Naive thymus-derived CD8-positive, alpha-beta T cell (primary cell): ENCODE measurements around the gene WBP1L. TPM values are rescaled to one million over a fixed set of nuclear protein-coding genes. Genes with fewer than 3 reads are reported as not detected.
"Not testable (repeated sequence)": the region's sequence is repeated elsewhere in the genome, so short reads cannot be mapped to it uniquely, and the experiment has no call there.

Experiments
- ATAC-seq, 2 donors: fragments of 150-1000 bp; cut with Tn5 transposase in 1 of 2; sonication (Bioruptor Pico), chemical (Tn5 transposase) in 1 of 2; 1 replicate in 1 of 2; 2 replicates in 1 of 2; pipeline ENCODE4 v1.10.0; 2021; ENCODE audit warnings: mild to moderate bottlenecking in 2 of 2, moderate library complexity in 2 of 2
- POLR2A ChIA-PET: fragments of 350-600 bp; sonication (Branson Sonifier 250); formaldehyde crosslinking; loops from one replicate; lab custom pipeline; 2021; ENCODE audit warnings: antibody characterized with exemption; lab: Charles Lee
- DNase-seq, 10 donors: peaks; one replicate each; pipeline versions ENCODE4 v3.0.0 to v3.0.0-alpha.2; 2020 to 2022
- H3K27ac Mint-ChIP-seq, 10 donors: one replicate each; pipeline ENCODE4 v1.8.0; 2020 to 2022; ENCODE audit warnings: mild to moderate bottlenecking in 10 of 10, mixed read lengths in 10 of 10, moderate library complexity in 4 of 10, inconsistent platforms in 1 of 10
- H3K27me3 Mint-ChIP-seq, 5 donors: one replicate each; pipeline ENCODE4 v1.8.0; 2021 to 2022; ENCODE audit warnings: mixed read lengths in 5 of 5
- H3K36me3 Mint-ChIP-seq, 3 donors: one replicate each; pipeline ENCODE4 v1.8.0; 2020 to 2022; ENCODE audit warnings: mixed read lengths in 3 of 3, mild to moderate bottlenecking in 2 of 3, inconsistent platforms in 1 of 3
- H3K4me1 Mint-ChIP-seq, 4 donors: one replicate each; pipeline ENCODE4 v1.8.0; 2021 to 2022; ENCODE audit warnings: mixed read lengths in 4 of 4
- H3K4me3 Mint-ChIP-seq, 10 donors: one replicate each; pipeline ENCODE4 v1.8.0; 2020 to 2022; ENCODE audit warnings: mild to moderate bottlenecking in 10 of 10, mixed read lengths in 10 of 10, moderate library complexity in 6 of 10, inconsistent platforms in 1 of 10
- H3K9me3 Mint-ChIP-seq, 9 donors: one replicate each; pipeline ENCODE4 v1.8.0; 2020 to 2022; ENCODE audit warnings: mixed read lengths in 9 of 9, mild to moderate bottlenecking in 3 of 9, inconsistent platforms in 1 of 9, moderate library complexity in 1 of 9
- polyA plus RNA-seq, 3 donors: library from polyadenylated mRNA; unstranded; fragments of 300-500 nt; fragmentation: Illumina TruSeq; gene quantifications; one replicate each; pipeline ENCODE4 v1.2.3, GENCODE V29; 2021
- total RNA-seq, 8 experiments: library from RNA in 2 of 8; stranded (reverse) in 2 of 8; gene quantifications; one replicate each; pipeline ENCODE4 v1.2.3 and lab custom pipeline; 2021 to 2026

The WBP1L gene
- total and polyA plus RNA-seq, 5 experiments from 2014 or later, result 22.6 to 35.6 (median 28.2) TPM

DNA sequence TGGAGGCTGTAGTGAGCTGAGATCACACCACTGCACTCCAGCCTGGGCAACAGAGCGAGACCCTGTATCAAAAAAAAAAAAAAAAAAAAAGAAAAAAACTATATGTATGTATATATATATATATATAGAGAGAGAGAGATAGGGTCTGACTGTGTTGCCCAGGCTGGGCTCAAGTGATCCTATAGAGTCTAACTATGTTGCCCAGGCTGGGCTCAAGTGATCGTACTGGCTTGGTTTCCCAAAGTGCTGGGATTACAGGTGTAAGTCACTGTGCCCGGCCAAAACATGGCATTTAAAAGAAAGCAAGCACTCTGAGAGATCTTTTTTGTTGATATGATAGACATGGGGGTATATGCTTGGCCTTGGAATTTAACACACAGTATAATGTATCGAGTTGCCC lies 73.4 kb downstream of the WBP1L start:
- no peak overlapping the region for H3K4me3 Mint-ChIP-seq
- H3K36me3 Mint-ChIP-seq, result peaks cover 0 to 40% (median 3%) of the 10 kb centered on the region in 3 donors
- no peaks in the 10 kb centered on the region for H3K9me3 Mint-ChIP-seq
- peaks cover 7 to 34% (median 12%) of the 10 kb centered on the region in 4 donors for H3K4me1 Mint-ChIP-seq
- ATAC-seq, result no peak
- POLR2A ChIA-PET, result interaction anchor here (0.7 kb wide), 1 partner anchor 8 kb away, joined by 4 read pairs; no protein-coding TSS in a partner anchor
- peak overlapping the region in 1 of 10 donors; percentile 9 for H3K27ac Mint-ChIP-seq
- no peaks in the 10 kb centered on the region for H3K27me3 Mint-ChIP-seq
- no peak for DNase-seq

DNA sequence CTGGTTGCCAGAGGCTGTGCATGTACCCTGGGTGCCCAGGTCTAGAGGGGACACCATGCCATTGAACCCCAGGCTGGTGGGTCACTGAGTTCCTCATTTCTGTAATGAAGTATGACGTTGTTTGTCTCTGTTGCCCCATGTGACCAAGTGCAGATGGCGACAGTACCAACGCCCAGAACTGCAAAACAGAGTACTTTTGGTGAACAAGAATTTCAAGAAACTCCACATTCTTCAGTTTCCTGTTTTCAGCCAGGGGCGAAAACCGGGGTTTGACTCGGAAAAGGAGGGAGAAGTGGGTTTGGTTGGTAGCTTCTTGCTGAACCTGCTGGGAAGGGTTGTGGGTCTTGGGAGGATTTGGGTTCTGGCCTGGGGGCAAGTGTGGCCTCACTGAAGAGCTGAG lies 75.3 kb downstream of the WBP1L start:
- Mint-ChIP-seq H3K27me3 (no peaks in the 10 kb centered on the region), H3K4me1 (peaks cover 0 to 18% (median 4%) of the 10 kb centered on the region in 4 donors), H3K9me3 (no peaks in the 10 kb centered on the region), H3K36me3 (peaks cover 0 to 22% (median 0%) of the 10 kb centered on the region in 3 donors), H3K27ac (peak overlapping the region in 2 of 10 donors; percentile 19 to 21), H3K4me3 (no peak overlapping the region)
- no peak for DNase-seq
- POLR2A ChIA-PET, result interaction anchor here (0.7 kb wide), 1 partner anchor 600 kb away, joined by 3 read pairs; no protein-coding TSS in a partner anchor
- no peak for ATAC-seq

DNA sequence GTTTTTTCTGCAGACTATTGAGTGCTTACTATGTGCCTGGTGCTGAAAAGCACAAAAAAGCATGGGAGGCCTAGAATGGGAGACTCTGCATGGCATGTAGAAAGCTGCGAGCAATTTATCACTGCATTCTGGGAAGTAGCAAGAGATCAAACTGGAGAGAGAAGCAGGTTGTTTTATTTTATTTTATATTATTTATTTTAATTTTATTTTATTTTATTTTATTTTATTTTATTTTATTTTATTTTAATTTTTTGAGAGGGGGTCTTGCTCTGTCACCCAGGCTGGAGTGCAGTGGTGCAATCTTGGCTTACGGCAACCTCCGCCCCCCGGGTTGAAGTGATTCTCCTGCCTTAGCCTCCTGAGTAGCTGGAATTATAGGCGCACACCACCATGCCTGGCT lies 76.3 kb downstream of the WBP1L start:
- peaks cover 0 to 12% (median 0%) of the 10 kb centered on the region in 3 donors for H3K36me3 Mint-ChIP-seq
- peak overlapping the region in 1 of 10 donors; percentile 81 for H3K27ac Mint-ChIP-seq
- H3K9me3 Mint-ChIP-seq, POLR2A ChIA-PET, H3K4me3 Mint-ChIP-seq, ATAC-seq, DNase-seq, H3K27me3 Mint-ChIP-seq: not testable (repeated sequence)
- H3K4me1 Mint-ChIP-seq, result peaks cover 0 to 14% (median 4%) of the 10 kb centered on the region in 4 donors

DNA sequence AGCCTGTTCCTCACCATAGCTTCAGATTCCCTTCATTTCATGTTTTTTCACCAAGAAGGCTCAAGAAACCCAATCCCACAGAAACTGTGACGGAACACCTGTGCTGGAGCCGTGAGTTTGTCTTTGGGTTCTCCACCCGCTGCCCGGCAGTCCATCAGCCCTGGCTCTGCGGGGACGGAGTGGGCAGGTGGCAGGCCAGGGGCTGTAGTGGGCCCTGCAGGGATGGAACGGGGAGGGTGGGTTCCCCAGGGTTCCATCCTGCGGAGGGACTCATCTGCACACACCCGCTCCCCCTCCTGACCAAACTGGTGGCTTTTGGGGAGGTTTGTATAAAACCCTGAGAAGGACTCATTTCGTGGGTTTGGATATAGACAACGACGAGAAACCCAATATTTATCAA lies 78.5 kb downstream of the WBP1L start:
- DNase-seq (no peak), ATAC-seq (no peak)
- peaks cover 0 to 7% (median 2%) of the 10 kb centered on the region in 4 donors for H3K4me1 Mint-ChIP-seq
- no peaks in the 10 kb centered on the region for H3K9me3 Mint-ChIP-seq
- H3K36me3 Mint-ChIP-seq, result no peaks in the 10 kb centered on the region
- no peaks in the 10 kb centered on the region for H3K27me3 Mint-ChIP-seq
- no peak overlapping the region for H3K4me3 Mint-ChIP-seq
- POLR2A ChIA-PET, result no interaction called here
- H3K27ac Mint-ChIP-seq, result peak overlapping the region in 1 of 10 donors; percentile 8

DNA sequence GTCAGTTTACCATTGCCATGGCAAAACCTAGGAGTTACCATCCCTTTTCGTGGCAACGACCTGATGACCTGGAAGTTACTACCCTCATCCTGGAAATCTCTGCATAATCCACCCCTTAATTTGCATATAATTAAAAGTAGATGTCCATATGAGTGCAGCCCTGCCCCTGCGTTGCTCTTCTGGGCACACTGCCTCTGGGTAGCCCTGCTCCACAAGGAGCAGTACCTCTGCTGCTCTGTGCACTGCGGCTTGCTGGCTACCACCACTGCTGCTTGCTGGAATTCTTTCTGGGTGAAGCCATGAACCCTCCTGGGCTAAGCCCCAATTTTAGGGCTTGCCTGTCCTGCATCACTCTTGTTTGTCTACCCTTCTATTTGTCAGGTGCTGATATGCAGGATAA lies 80.9 kb downstream of the WBP1L start:
- peaks cover 0 to 3% (median 0%) of the 10 kb centered on the region in 4 donors for H3K4me1 Mint-ChIP-seq
- no peaks in the 10 kb centered on the region for H3K27me3 Mint-ChIP-seq
- H3K9me3 Mint-ChIP-seq, result no peaks in the 10 kb centered on the region
- DNase-seq, result no peak
- ATAC-seq, result no peak
- H3K4me3 Mint-ChIP-seq, result no peak overlapping the region
- no peaks in the 10 kb centered on the region for H3K36me3 Mint-ChIP-seq
- H3K27ac Mint-ChIP-seq, result no peak overlapping the region
- POLR2A ChIA-PET, result no interaction called here

DNA sequence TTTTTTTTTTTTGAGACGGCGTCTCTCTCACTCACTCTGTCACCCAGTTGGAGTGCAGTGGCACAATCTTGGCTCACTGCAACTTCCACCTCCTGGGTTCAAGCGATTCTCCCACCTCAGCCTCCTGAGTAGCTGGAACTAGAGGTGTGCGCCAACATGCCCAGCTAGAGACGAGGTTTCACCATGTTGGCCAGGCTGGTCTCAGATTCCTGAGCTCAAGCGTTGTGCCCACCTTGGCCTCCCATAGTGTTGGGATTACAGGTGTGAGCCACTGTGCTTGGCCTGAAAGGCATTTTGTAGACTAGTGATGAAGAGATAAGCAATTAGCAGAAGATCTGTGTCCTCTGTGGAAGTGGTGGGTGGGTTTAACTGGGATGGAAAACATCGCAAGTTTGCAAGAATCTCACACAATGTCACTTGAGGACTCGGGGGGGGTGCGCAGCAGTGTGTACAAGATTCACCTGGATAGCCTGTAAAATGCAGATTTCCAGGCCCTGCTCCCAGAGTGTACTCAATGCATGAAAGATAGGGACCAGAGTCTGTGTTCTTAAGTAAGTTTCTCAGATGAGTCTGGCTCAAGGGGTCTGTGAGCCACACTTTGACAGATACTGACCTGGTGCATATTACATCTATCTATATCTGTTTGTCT lies 82.5 kb downstream of the WBP1L start:
- ATAC-seq, result no peak
- POLR2A ChIA-PET, result no interaction called here
- no peaks in the 10 kb centered on the region for H3K27me3 Mint-ChIP-seq
- H3K27ac Mint-ChIP-seq, result no peak overlapping the region
- no peaks in the 10 kb centered on the region for H3K4me1 Mint-ChIP-seq
- H3K4me3 Mint-ChIP-seq, result no peak overlapping the region
- no peaks in the 10 kb centered on the region for H3K9me3 Mint-ChIP-seq
- no peak for DNase-seq
- no peaks in the 10 kb centered on the region for H3K36me3 Mint-ChIP-seq

DNA sequence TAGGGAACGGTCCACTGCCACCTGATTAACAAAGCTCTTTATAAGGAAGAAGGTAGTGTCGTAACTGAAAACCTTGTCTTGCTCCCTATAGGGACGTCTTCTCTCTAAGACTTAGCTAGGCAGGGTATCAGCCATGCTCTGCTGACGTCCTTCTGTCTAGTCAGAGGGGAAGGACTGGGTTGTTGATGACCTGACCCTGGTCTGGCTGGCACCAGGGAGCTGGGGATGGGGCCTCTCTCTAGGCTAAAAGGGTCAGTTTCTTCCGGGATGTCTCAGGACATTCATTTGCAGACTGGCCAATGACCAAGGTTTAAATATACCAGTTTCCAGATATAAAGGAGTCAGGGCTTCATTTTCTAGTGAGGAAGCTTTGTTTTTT lies 83.8 kb downstream of the WBP1L start:
- ATAC-seq (no peak), DNase-seq (no peak)
- no peaks in the 10 kb centered on the region for H3K36me3 Mint-ChIP-seq
- H3K4me1 Mint-ChIP-seq, result no peaks in the 10 kb centered on the region
- POLR2A ChIA-PET, result no interaction called here
- H3K9me3 Mint-ChIP-seq, result no peaks in the 10 kb centered on the region
- no peaks in the 10 kb centered on the region for H3K27me3 Mint-ChIP-seq
- no peak overlapping the region for H3K27ac Mint-ChIP-seq
- H3K4me3 Mint-ChIP-seq, result no peak overlapping the region

DNA sequence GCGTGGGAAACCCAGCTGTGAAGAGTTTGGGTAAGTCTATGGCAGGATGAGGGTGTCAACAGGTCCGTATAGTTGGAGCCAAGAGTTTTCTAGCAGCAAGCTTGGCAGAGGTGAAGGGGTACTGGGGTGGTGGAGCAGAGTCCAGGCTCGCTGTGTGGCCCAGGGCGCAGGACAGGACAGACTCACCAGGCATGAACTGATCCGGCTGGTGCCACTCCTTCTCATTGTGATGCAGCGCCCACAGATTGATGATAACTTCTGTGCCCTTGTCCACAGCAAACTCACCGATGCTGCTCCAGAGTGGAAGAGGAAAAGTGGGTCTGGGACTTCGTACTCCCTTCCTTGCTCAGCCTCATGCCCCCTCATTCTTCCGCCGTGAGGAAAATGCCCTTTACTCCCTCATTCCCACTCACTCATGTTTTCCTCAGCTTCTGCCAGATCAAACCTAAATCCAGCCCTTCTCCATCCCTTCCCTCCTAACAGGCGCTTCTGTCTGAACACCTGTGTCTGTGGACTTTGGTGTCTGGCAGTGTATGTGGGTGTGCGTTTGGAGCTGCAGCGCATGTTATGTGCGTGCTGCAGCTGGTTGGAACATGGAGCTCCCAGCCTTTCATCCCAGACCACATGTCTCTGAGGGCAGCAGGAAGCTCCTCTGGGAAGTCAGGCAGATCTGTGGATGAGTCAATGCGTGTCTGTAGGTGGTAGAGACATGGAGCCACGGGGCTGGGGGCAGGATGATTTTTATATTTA lies 87.7 kb downstream of the WBP1L start:
- Mint-ChIP-seq H3K4me3 (no peak overlapping the region), H3K36me3 (no peaks in the 10 kb centered on the region), H3K27me3 (peaks cover 0 to 4% (median 0%) of the 10 kb centered on the region in 5 donors), H3K9me3 (no peaks in the 10 kb centered on the region), H3K27ac (no peak overlapping the region), H3K4me1 (peaks cover 0 to 7% (median under 1%) of the 10 kb centered on the region in 4 donors)
- ATAC-seq, result no peak
- POLR2A ChIA-PET, result no interaction called here
- no peak for DNase-seq

DNA sequence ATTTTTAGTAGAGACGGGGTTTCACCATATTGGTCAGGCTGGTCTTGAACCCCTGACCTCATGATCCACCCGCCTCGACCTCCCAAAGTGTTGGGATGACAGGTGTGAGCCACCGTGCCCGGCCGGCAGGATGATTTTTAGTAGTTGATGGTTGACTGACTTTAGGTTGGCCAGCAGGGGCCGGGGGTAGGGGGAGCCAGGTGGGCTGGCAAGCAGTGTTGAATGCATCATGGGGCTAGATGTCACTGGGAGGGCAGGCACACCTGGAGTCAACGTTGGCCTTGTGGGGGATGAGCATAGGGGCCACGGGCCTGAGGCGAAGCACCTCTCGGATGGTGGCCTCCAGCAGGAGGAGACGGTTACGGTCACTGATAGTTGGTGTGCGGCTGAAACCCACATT lies 88.5 kb downstream of the WBP1L start:
- Mint-ChIP-seq H3K27ac (peak overlapping the region in 1 of 10 donors; percentile 19), H3K4me3 (no peak overlapping the region), H3K27me3 (peaks cover 0 to 4% (median 2%) of the 10 kb centered on the region in 5 donors), H3K36me3 (no peaks in the 10 kb centered on the region), H3K9me3 (peaks cover 0 to 2% (median 0%) of the 10 kb centered on the region in 9 donors), H3K4me1 (peaks cover 0 to 7% (median under 1%) of the 10 kb centered on the region in 4 donors)
- DNase-seq (no peak), ATAC-seq (no peak)
- POLR2A ChIA-PET, result no interaction called here

DNA sequence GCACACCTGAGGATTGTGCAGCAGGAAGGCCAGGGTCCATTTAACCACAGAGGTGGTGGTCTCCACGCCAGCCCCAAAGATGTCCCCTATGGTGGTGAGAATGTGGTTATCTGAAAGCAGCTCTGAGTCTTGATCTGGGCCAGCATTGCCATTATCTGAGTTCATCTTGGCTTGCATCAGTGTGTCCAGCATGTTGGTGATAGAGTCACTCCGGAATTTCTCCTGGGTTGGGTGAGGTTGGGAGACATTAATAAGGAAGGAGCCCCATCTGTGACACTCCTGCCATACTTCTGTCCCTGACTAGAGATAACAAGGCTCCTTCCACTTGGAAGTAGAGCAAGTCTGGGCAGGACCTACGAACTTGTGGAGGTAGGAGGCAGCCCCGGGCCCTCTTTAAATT lies 89.2 kb downstream of the WBP1L start:
- no peak overlapping the region for H3K27ac Mint-ChIP-seq
- POLR2A ChIA-PET, result interaction anchor here (0.5 kb wide), 1 partner anchor 447 kb away, joined by 3 read pairs; no protein-coding TSS in a partner anchor
- no peak for ATAC-seq

DNA sequence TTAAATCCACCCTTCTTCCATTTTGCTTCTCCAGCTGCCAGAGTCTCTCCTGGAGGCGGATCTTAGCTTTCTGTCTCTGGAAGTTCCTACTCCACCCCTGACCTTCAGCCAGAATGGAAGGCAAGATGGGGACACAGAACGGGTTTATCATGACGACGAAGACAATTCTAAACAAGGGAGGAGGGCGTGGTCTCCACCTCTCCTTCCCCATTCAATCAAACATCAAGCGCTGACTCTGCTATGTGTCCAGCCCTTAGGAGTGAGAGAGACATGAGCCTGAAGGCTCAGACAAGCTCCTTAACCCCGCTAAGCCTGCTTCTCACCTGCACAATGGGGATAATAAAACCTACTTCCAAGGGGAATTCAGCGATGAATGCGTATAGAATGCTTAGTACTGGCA lies 90.4 kb downstream of the WBP1L start:
- H3K36me3 Mint-ChIP-seq, result peaks cover 0 to 12% (median 0%) of the 10 kb centered on the region in 3 donors
- ATAC-seq (no peak), DNase-seq (no peak)
- peaks cover 0 to 21% (median 12%) of the 10 kb centered on the region in 9 donors for H3K9me3 Mint-ChIP-seq
- H3K27me3 Mint-ChIP-seq, result peaks cover 1 to 8% (median 2%) of the 10 kb centered on the region in 5 donors
- H3K27ac Mint-ChIP-seq, result peak overlapping the region in 1 of 10 donors; percentile 59
- POLR2A ChIA-PET, result no interaction called here
- no peak overlapping the region for H3K4me3 Mint-ChIP-seq
- peaks cover 0 to 7% (median under 1%) of the 10 kb centered on the region in 4 donors for H3K4me1 Mint-ChIP-seq

More for the DNA sequence above, 89.2 kb downstream of the WBP1L start:
- H3K27me3 Mint-ChIP-seq, result peaks cover 0 to 5% (median 2%) of the 10 kb centered on the region in 5 donors
- H3K36me3 Mint-ChIP-seq, result peaks cover 0 to 7% (median 0%) of the 10 kb centered on the region in 3 donors
- no peak overlapping the region for H3K4me3 Mint-ChIP-seq
- DNase-seq, result no peak
- H3K4me1 Mint-ChIP-seq, result peaks cover 0 to 7% (median under 1%) of the 10 kb centered on the region in 4 donors
- H3K9me3 Mint-ChIP-seq, result peaks cover 0 to 9% (median 4%) of the 10 kb centered on the region in 9 donors

DNA sequence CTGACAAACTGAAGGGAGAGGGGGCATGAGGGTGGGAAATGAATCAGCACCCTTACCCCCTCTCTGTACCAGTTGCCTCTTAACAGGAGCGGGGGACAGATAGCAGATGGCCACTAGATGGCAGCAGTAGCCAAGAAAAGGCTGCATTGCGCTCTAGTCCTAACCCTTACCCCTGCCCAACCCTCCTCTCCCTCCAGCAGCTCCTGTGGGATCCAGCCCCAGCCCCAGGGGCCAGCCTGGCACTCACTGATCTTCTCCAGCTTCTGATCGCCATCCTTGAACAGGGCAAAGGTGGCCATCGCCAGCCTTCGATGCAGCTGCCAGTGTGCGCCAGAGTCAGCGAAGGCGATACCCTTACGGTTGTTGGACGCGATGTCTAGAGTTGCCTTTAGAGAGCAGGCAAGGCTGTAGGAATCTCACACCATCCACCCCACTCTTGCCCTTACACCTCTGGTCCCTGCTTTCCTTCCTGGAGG lies 91.3 kb downstream of the WBP1L start:
- POLR2A ChIA-PET, result interaction anchor here (0.5 to 0.6 kb wide), 3 partner anchors 420 to 658 kb away, joined by 3 to 6 read pairs (median 3); partner anchors contain the start of gene NEURL1
- Mint-ChIP-seq H3K4me3 (no peak overlapping the region), H3K4me1 (peaks cover 0 to 7% (median under 1%) of the 10 kb centered on the region in 4 donors), H3K36me3 (peaks cover 0 to 17% (median 0%) of the 10 kb centered on the region in 3 donors), H3K27me3 (peaks cover 2 to 10% (median 6%) of the 10 kb centered on the region in 5 donors), H3K27ac (no peak overlapping the region), H3K9me3 (peaks cover 0 to 26% (median 12%) of the 10 kb centered on the region in 9 donors)
- DNase-seq (peak; percentile 49 to 85 (median 70)), ATAC-seq (peak; percentile 86 to 99)
